ENCODE data around the gene FAM131A. TPM values are rescaled to one million over a fixed set of nuclear protein-coding genes. Genes with fewer than 3 reads are reported as not detected.

The FAM131A gene, protein sequence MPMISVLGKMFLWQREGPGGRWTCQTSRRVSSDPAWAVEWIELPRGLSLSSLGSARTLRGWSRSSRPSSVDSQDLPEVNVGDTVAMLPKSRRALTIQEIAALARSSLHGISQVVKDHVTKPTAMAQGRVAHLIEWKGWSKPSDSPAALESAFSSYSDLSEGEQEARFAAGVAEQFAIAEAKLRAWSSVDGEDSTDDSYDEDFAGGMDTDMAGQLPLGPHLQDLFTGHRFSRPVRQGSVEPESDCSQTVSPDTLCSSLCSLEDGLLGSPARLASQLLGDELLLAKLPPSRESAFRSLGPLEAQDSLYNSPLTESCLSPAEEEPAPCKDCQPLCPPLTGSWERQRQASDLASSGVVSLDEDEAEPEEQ
- polyA plus RNA-seq (ENCODE audit: insufficient read length) = 9.9 TPM
- long read RNA-seq, donor 1, transcript FAM131A-202 (6 exons, 2,421 nt) = major isoform, 5 of 6 reads
- long read RNA-seq, donor 1, partial matches to known transcripts = 0 of 6 reads
- long read RNA-seq, donor 1, other reads (novel, unspliced or antisense) = 0 of 6 reads
- long read RNA-seq, donor 2, partial matches to known transcripts = 0 of 5 reads
- long read RNA-seq, donor 2, other reads (novel, unspliced or antisense) = 0 of 5 reads
- long read RNA-seq, donor 3, partial matches to known transcripts = 0 of 3 reads
- long read RNA-seq, donor 3, other reads (novel, unspliced or antisense) = 0 of 3 reads
- long read RNA-seq, donor 4 = 0 reads
- long read RNA-seq, donor 5, partial matches to known transcripts = 0 of 4 reads
- long read RNA-seq, donor 5, other reads (novel, unspliced or antisense) = 0 of 4 reads
- long read RNA-seq, donor 6, partial matches to known transcripts = 0 of 5 reads
- long read RNA-seq, donor 6, other reads (novel, unspliced or antisense) = 0 of 5 reads
- long read RNA-seq, donor 7, transcript FAM131A-202 (6 exons, 2,421 nt) = major isoform, 6 of 6 reads
- long read RNA-seq, donor 7, partial matches to known transcripts = 0 of 6 reads
- long read RNA-seq, donor 7, other reads (novel, unspliced or antisense) = 0 of 6 reads
- long read RNA-seq, donor 8, partial matches to known transcripts = 0 of 3 reads
- long read RNA-seq, donor 8, other reads (novel, unspliced or antisense) = 0 of 3 reads

- DNase-seq = no peak
Measured at GRCh38 chr3:184337399-184337714, at the start of gene FAM131A. TSS of gene FAM131A (plus strand) at chr3:184337600. CDS start at chr3:184337631, 31 bp downstream.

- DNase-seq = no peak
Measured at GRCh38 chr3:184289426-184289938, 47.9 kb upstream of the FAM131A start.

DNA sequence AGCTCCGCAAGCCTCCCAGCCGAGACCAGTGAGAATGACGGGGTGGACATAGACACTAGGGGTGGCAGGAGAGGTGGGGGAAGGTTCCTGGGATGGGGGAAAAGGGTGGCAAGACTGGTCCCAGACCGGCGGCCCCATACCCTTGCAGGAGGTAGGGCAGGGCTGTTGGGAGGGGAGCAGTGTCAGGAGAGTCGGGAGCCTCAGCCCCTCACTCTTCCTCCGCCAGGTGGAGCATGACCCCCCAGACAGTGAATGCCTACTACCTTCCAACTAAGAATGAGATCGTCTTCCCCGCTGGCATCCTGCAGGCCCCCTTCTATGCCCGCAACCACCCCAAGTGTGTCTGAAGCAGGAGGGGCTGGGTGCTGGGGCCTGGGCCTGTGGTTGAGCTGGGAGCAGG is 47.1 kb upstream of the FAM131A start:
- DNase-seq = no peak

- no peak for DNase-seq
Measured at GRCh38 chr3:184291044-184291737, 46.2 kb upstream of the FAM131A start.

GRCh38 chr3:184291738-184292445 is 45.5 kb upstream of the FAM131A start:
- DNase-seq = no peak

DNA sequence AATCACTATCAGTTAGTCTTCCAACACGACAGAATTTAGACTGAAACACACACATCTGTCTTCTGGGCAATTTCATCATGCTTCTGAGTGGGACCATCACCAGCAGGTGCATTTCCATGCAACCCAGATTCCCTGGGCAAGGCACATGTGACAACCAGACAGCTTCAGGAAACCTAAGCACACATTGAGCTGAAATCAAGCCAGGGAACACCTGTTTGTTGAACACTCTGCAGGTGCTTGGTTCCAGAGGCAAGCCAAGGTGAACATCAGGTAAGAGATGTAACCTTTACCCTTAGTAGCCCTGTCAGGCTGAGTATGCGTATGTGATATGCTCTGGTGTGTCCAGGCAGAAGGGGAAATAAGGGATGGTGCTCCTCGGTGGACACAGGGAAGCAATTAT is 41.6 kb upstream of the FAM131A start:
- no peak for DNase-seq

DNA sequence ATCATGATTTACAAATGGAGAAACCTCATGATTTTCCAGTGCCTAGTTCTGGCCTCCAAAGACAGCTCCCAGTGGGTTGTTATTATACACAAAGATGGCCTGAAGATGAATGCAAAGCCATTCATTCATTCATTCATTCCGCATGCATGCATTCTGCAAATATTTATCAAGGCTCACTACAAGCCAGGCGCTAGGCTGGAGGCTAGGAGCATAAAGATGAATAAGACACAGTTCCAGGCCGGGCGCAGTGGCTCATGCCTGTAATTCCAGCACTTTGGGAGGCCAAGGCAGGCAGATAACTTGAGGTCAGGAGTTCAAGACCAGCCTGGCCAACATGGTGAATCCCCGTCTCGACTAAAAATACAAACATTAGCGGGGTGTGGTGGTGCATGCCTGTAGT is 40.8 kb upstream of the FAM131A start:
- no peak for DNase-seq

- DNase-seq = peak; percentile 97
Measured at GRCh38 chr3:184298759-184299487, 38.5 kb upstream of the FAM131A start, which contains the start of gene PSMD2. TSS of gene PSMD2 (plus strand) at chr3:184299241. CDS start at chr3:184299267, 26 bp downstream.

GRCh38 chr3:184299488-184300377 is 37.7 kb upstream of the FAM131A start:
- DNase-seq = no peak

DNA sequence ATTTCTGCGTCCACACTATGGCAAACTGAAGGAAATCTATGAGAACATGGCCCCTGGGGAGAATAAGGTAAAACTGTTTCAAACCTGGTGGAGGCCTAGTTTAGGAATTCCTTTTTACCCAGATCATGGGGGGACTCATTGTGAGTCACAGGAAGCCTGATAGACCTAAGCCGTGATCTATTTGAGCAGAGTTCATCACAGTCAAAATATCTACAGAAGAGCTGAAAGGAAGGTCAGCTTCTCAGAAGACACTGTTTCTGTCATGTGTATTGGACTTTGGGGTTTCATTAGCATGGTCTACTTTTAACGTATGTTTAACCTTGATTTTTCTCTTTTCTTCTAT is 37.1 kb upstream of the FAM131A start:
- no peak for DNase-seq

GRCh38 chr3:184305577-184305976 is 31.8 kb upstream of the FAM131A start:
- no peak for DNase-seq

- no peak for DNase-seq
Measured at GRCh38 chr3:184306341-184306972, 30.9 kb upstream of the FAM131A start.

DNA sequence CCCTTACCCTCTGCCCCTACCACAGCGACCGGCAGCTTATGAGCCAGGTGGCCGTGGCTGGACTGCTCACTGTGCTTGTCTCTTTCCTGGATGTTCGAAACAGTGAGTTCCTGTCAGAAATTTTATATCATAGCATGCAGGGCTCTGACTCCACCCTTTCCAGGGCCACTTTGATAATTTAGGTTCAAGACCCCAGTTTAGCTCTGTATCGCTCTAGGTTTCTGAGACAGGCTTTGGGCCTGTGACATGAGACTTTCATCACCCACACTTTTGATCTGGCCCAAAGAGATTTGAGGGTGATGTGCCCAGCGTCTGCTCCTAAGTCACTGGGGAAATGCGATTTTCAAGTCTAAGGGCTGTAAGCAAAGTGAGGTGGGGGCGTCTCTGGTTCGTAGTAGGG is 29.5 kb upstream of the FAM131A start:
- no peak for DNase-seq

DNA sequence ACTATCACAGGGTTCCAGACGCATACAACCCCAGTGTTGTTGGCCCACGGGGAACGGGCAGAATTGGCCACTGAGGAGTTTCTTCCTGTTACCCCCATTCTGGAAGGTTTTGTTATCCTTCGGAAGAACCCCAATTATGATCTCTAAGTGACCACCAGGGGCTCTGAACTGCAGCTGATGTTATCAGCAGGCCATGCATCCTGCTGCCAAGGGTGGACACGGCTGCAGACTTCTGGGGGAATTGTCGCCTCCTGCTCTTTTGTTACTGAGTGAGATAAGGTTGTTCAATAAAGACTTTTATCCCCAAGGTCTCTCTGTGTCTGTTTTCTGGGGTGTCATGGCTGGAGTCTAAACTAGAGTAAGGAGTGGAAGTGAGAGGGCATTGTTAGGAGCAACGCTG is 28.7 kb upstream of the FAM131A start:
- no peak for DNase-seq

GRCh38 chr3:184311633-184312032 is 25.8 kb upstream of the FAM131A start:
- DNase-seq = no peak

DNA sequence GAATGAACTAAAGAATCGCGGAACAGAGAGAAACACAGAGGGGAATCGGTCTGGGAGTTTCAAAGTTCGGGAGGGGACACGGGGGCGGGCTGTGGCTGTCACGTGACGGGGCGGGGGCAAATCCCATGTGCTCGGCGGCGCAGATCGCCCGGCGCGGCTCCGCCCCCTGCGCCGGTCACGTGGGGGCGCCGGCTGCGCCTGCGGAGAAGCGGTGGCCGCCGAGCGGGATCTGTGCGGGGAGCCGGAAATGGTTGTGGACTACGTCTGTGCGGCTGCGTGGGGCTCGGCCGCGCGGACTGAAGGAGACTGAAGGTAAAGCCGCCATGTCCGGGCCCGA is 23.1 kb upstream of the FAM131A start, which contains the start of gene EIF4G1:
Gene EIF4G1, plus strand, starts transcription at position 244 of the 337 bp plus-strand sequence. CDS start 1,191 bp downstream, outside the sequence.
- peak; percentile 88 for DNase-seq

GRCh38 chr3:184314700-184315542 is 22.5 kb upstream of the FAM131A start:
- DNase-seq = peak; percentile 49

GRCh38 chr3:184315543-184315867 is 21.9 kb upstream of the FAM131A start:
- DNase-seq = no peak
